NCI-H748 (cell line): ENCODE results near the gene SERAC1.
A peak's percentile ranks its signal among the peaks of the same experiment; 100 is the strongest.
"Not testable (repeated sequence)": the region's sequence is repeated elsewhere in the genome, so short reads cannot be mapped to it uniquely, and the experiment has no call there.

ENCODE experiments used
- DNase-seq: peaks from one replicate; lab custom pipeline; 2025; ENCODE audit not compliant: unreplicated experiment; lab: John Stamatoyannopoulos, UW

SERAC1 gene

DNA sequence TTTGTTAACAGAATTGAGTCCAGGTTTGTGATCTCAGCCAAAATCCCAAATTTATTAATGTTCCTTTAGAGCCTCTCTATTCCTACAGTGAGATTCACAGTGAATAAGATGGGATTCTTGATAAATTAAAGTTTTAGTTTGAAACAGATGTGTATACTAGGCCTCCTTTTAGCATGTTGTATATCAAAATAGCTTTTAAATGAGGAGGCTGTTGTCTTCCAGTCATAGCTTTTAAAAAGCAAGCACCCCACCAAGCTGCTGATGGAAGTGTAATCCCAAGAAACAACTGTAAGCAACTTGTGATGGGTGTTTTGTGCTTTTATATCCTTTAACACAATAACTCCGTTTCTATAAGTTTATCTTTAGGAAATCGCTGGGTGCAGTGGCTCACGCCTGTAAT, 7.0 kb upstream of the SERAC1 start:
- no peak for DNase-seq

DNA sequence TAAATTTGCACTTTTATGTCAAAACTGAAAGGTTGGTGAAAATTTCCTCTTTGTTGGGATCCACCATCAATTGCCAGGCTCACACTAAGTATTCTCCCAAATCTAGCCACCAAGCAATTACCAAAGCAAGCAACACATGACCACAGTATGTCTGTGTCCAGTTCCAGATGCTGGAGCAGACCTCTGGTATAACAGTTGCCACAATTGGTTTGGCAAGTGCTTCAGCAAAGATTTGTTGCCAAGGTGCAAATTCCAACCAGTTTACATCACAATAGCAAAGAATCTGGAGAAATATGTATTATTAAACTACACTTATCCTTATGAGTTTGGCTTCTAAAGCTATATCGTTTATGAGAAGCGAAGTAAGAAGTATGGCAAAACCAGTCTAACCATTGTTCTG, 6.5 kb upstream of the SERAC1 start:
- no peak for DNase-seq

DNA sequence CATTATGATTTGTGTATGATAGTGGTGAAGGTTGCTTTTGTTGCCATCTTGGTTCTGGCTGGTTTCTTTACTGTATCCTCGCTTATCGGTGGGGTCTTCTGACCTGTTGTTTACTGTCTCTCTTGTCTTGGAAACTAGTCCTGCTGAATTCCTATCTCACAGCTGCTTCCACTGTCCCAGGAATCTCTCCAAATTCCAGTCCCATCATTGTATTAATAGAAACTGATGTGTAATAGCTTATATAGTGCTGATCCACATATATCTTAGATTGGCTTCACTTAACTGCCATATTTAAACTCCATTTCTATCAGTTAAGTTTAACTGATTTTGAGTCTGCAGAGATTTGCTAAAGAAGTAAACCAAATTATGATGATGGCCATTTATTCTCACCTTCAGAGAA, 6.0 kb upstream of the SERAC1 start:
- DNase-seq = no peak

DNA sequence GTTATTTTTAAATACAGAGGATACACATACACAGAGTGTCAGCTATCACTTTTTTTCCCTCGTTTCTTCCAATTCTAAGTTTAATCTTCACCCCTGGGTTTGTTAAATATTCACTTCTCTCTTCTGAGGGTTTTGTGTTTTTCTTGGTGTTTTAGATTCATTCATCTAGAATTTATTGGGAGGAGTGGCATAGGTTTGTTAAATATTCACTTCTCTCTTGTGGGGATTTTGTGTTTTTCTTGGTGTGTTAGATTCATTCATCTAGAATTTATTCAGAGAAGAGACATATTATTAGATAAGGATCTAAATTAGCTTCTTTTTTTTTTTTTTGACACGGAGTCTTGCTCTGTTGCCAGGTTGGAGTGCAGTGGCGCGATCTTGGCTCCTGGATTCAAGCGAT, 3.9 kb upstream of the SERAC1 start:
- DNase-seq = no peak

DNA sequence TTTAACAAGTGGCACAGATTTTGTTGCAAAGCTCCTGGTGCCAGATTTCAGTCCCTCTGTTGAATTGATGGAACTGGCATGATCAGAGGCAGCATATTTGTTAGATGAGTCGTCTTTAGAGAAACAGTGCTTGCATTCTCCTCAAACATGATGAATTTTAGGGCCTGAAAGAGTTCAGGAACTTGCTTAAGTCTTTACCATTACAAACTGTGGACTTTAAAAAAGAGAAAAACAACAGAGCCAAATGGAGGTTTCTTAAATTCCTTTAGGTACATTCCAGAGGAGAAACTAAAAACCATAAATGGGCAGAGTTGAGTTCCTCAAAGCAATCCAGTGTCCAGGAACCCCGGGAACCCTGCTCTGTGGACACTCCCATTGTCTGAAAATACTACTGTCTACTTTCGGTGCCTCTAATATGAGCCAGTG, 2.6 kb upstream of the SERAC1 start:
- DNase-seq = no peak

DNA sequence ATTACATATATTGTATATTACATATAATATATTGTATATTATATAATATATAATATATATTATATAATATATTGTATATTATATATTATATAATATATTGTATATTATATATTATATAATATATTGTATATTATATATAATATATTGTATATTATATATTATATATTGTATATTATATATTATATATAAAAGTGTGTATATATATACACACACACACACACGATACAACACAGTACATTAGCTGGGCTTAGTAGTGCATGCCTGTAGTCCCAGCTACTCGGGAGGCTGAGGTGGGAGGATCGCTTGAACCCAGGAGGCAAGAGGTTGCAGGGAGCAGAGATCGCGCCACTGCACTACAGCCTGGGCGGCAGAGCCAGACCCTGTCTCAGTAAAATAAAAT, 1.6 kb upstream of the SERAC1 start:
- not testable (repeated sequence) for DNase-seq

DNA sequence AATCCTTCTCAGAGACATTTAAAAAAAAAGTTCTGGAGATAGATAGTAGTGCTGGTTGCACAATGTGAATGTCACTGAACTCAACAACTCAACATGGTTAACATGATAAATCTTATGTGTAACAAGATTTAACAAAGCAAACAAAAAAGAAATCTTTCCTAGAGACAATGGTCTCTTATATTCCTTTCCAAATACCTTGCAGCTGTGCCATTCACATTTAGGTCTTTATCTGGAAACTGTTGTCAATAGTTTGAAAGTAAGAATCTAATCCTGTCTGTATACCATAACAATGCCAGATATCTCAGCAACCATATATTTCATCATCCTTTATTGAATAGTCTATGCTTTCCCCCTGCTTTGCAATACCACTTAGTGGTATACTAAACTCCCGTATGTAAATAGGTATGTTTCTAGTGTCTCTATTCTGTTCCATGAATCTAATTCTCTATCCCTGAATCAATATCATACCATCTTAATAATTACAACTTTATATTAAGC, 2.1 kb downstream of the SERAC1 start:
- no peak for DNase-seq

DNA sequence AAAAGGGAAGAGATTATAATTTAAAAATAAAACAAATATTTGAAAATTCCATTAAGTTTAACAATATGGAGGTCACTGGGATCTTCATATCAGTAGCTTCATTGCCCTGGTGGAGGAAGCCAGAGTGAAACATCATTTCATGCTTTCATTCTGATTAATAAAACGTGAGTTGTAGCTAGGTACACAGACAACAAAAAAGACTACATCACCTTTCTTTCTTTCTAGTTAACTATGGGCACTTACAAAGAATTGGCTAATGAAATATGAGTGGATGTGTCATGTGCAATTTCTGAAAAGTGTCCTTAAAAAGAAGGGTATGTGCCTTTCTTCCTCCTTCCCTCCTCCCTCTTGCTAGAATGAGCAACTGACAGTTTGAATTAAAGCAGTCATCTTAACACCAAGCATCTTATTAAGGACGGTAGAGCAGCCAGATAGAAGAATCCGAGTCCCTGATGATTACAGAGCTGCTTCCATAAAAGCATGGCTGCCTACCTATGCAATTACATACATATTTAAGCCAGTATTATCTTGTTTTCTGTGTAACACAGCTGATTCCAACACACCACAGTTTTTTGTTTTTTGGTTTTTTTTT, 3.4 kb downstream of the SERAC1 start:
- DNase-seq = no peak

DNA sequence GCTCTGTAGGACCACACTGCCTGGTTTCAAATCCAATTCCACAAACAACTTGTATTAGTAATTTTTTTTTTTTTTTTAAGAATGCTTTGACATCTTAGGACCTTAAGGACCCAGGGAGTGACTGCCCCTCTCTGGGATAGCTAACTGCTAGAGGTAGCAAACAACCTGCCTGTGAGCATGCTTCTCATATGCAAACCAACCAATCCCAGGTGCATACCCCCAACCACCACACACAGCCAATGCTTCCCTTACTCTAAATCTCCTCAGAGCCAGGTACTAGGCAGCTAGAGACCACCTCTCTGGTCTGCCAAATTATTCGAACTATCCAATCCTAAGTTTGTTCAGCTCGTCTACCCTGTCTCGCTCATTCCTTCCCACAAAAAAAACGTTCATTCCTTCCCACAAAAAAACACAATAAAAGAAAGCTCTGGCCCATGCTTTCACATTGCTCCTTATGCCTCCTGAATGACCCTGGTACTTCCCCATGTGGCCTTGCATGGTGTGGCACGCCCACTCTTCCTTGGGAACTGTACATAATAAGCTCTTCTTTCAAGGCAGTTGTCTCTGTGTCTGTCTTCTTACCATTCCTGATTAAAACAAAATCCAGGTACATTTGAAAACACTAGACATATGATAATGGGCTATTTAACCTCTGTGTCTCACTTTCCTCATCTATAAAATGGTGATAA, 6.4 kb downstream of the SERAC1 start:
- DNase-seq = no peak

DNA sequence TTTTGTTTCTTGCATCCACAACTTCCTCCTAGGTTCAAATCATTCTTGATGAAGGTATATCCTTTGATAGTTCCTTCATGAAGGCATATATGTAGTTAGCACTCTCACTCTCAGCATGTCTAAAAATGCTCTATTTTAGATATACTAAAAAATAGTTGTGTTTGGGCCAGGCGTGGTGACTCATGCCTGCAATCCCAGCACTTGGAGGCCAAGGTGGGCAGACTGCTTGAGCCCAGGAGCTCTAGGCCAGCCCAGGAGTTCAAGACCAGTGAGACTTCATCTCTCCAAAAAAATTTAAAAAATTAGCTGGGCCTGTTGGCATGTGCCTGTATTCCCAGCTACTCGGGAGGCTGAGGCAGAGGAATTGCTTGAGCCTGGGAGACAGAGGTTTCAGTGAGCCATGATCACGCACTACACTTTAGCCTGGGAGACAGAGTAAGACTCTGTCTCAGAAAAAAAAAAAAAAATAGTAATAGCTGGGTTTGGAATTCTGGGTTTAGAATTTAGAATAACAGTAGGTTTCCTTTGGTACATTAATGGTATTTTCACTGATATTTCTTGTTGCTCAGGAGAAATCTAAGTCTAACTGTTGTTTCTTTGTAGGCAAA, 7.0 kb downstream of the SERAC1 start:
- DNase-seq = no peak

DNA sequence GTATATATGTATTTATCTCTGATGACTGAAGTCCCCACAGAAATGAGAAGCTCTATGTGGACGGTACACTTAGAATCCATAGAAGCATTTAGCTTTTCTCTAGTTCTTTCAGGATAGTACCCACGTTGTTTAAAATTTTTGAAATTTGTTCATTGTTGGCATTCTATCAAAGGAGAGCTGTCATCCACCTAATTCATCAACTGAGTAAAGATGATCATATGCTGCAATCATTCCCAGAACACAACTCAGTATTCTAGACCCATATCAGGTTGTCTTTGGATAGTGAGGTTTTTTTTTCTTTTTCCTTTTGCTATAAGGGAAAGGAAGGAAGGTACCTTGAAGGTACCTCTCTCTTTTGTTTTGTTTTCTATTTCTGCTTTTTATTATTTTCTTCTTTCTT, 9.3 kb downstream of the SERAC1 start:
- no peak for DNase-seq

DNA sequence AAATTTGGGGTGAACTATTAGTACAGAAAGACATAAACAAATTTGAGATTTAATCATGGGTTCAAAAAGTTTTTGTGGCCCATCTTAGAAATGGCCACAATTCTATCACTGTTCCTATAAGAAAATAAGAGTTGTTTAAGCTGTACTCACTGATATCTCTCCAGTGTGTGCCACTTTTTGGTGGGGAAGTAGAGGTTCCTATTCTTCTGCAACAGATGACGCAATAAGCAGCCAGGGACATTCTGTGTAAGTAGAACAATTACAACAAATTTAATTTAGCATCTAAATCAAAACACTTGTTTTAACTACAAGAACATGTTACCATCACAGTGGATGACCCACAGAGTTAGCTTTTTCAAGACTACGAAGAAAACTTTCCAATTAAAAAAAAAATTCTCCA, 9.9 kb downstream of the SERAC1 start:
- DNase-seq = no peak

DNA sequence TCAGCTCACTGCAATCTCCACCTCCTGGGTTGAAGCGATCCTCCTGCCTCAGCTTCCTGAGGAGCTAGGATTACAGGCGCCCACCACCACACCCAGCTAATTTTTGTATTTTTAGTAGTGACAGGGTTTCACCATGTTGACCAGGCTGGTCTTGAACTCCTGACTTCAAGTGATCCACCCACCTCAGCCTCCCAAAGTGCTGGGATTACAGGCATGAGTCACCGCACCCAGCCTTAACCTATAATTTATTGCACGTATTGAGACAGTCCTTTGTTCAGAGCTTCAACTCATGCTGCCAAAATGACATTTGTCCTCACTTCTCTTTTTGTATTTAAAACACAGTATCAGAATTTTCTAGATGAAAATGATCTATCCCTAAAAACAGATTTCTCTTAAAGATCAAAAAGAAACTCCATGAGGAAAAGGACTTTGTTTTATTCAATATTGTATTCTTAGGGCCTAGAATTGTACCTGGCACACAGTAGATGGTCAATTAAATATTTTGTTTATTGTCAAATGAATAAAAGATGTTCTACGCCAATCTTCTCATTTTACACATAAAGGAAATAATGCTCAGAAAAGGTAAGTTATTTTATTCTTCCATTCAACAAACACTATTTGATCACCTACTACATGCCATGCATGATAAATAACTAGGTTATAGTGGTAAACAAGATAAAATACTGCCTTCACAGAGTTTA, 10.8 kb downstream of the SERAC1 start:
- no peak for DNase-seq

DNA sequence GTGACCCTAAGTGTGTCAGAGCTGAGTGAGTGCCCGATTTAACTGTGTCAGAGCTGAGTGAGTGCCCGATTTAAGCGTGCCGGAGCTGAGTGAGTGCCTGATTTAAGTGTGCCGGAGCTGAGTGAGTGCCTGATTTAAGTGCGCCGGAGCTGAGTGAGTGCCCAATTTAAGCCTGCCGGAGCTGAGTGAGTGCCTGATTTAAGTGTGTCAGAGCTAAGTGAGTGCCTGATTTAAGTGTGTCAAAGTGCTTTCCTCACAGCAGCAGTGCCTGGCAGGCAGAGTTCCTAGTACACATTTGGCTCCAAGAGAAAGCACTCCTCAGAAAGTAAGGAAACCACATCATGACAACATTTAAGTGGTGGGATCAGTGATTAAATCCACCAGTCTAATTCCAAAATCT, 13.2 kb downstream of the SERAC1 start:
- no peak for DNase-seq

DNA sequence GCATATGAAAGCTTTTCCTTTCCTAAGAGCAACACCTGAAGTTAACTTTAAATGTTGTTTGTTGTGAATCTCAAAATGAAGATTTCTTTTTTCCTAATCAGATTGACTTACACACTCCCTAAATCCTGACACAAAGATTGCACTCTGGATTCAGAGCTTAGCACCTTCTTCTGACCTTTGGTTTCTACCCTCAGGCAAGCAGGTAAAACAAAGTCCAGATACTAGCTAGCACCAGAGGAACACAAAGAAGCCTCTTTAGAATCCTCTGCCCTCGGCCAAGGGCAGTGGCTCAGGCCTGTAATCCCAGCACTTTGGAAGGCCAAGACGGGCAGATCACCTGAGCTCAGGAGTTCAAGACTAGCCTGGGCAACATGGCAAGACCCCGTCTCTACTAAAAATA, 14.5 kb downstream of the SERAC1 start:
- no peak for DNase-seq

DNA sequence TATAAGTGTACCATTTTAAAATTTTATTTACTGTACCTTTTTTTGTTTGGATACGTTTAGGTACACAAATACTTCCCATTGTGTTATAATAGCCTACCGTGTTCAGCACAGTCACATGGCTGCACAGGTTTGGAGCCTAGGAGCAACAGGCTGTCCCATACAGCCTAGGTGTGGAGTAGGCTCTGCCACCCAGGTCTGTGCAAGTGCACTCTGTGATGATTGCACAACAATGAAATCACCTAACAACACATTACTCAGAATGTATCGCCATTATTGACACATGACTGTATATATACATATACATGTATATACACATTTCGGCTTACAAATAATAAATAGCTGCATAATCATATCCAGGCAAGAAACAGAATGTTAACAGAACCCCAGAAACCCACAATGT, 15.4 kb downstream of the SERAC1 start:
- DNase-seq = no peak

DNA sequence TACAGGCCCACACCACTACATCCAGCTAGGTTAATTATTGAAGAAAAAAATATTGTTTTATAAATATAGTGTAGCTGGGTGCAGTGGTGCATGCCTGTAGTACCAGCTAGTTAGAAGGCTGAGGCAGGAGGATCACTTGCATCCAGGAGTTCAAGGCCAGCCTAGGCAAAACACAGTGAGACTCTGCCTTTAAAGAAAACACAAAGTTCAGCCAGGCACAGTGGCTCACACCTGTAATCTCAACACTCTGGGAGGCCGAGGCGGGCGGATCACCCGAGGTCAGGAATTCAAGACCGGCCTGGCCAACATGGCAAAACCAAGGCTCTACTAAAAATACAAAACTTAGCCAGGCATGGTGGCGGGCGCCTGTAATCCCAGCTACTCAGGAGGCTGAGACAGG, 16.0 kb downstream of the SERAC1 start:
- not testable (repeated sequence) for DNase-seq

DNA sequence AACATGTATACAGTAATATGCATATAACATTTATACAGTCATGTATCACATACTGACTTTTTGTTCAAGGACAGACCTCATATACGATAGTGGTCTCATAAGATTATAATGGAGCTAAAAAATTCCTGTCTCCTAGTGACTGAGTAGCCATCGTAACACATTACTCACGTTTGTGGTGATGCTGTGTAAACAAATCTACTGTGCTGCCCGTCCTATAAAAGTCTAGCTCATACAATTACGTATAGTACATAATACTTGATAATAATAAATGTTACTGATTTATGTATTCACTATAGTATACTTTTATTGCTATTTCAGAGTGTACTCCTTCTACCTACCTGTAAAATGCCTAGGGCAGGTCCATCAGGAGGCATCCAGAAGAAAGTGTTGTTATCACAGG, 17.4 kb downstream of the SERAC1 start:
- no peak for DNase-seq

DNA sequence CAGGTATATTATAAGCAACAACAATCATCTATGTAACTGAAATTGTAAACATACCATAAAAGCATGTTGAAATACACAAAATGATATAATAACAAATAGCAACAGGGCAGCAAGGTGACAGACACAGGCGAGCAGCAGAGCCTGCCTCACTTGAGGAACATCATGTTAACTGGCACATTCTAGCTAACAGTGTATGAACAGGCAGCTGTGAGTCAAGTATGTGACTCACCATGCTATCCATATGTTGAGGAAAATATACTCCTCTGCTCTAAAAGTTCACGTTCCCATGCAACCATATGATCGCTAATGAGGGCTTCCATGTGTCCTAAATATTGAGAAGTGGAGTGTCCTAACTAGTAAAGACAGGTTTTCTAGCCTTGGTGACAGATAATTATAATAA, 18.4 kb downstream of the SERAC1 start:
- DNase-seq = no peak

DNA sequence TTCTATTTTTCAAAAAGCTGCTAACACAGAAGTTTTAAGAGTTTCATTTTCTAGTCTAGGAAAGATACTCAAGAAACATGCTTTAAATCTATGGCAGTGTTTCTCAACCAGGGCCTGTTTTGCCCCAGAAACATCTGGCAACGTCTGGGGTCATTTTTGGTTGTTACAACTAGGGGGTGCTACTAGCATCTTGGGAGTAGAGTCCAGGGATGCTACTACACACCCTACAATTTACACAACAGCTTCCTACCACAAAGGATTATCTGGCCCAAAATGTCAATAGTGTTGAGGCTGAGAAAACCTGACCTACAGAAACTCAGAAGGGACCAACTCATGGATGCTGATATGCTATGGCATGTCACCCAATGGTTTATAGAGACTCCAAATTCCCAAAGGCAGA, 24.4 kb downstream of the SERAC1 start:
- DNase-seq = peak; percentile 7

DNA sequence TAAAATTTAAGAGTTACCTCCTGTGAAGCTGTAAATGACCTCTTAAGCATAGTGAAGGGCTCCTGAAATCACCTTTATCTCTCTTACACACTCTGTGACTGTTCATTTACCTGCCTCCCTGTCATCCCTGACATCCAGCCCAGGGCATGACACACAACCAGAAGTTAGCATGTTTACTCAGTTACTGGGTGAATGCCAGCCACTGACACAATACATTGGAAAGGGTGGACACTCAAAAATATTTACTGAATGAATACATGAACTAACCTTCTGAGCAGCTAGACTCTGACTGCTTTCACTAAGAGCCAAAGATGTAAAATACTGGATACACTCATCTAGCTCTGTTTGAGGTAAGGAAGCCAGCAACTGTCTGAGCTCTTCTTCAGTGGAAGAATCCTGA, 25.3 kb downstream of the SERAC1 start:
- DNase-seq = no peak

DNA sequence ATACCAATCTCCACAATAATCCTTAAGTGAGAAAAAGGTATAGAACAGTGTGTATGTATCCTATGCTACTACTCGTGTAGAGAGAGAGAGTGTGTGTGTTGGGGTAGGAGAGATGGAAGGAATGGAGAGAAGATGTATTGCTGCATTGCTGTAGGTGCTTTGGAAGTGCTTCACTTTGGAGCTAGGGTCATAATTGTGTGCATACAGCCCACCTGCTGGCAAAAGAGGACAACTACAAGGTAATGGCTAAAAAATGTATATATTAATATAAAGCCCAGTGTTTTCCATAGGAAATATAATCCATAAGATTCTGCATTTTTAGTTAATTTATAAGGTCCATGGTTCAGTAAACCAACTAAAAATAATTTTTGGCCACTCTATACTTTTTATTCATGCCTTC, 36.1 kb downstream of the SERAC1 start:
- peak; percentile 41 for DNase-seq
